Adrenal gland (tissue), 5 donors: Measurements from ENCODE around the gene PTPRU.

Experiments used
- CTCF ChIP-seq, 6 experiments: fragments of 450-650 bp in 4 of 6; fragments of 200-600 bp in 2 of 6; sonication (generic) in 1 of 6; IDR thresholded peaks; 1 replicate in 5 of 6; 2 replicates in 1 of 6; pipeline versions ENCODE4 v1.5.1 to v1.8.0; 2016 to 2021; ENCODE audit warnings: antibody characterized with exemption in 6 of 6, mild to moderate bottlenecking in 2 of 6, moderate library complexity in 1 of 6
- POLR2A ChIP-seq, 2 donors: fragments of 450-650 bp; IDR thresholded peaks; one replicate each; pipeline ENCODE4 v1.6.1; 2017; ENCODE audit warnings: antibody characterized with exemption in 2 of 2, mild to moderate bottlenecking in 2 of 2, moderate library complexity in 1 of 2
- donor health status: DM: no; HTN: no; CAD: no.

GRCh38 chr1:29284286-29284960 is 48.1 kb downstream of the PTPRU start:
- TF ChIP-seq POLR2A (IDR thresholded peaks at IDR 0.05) (no peak), CTCF (IDR thresholded peaks at IDR 0.05) (no peak)
